OCI-LY3 (cell line): Measurements from ENCODE around the gene RGS6.

Source experiments
- H2AFZ ChIP-seq: fragments of 200-600, 300-600 bp; shearing (Covaris generic); 2 replicates; pipeline ENCODE4 v1.6.0; 2014; ENCODE audit warnings: antibody characterized with exemption, low read depth, low read length
- H3K27ac ChIP-seq: fragments of 200-600, 300-600 bp; sonication (generic); 2 replicates; pipeline ENCODE4 v1.5.1; 2014; ENCODE audit warnings: mild to moderate bottlenecking, low read length, moderate library complexity, mixed read lengths
- H3K27me3 ChIP-seq: fragments of 200-600, 300-600 bp; sonication (generic); 2 replicates; pipeline ENCODE4 v1.6.1; 2014; ENCODE audit warnings: low read depth, low read length, mixed read lengths
- H3K36me3 ChIP-seq: fragments of 200-600, 300-600 bp; sonication (generic); replicated peaks from 2 replicates; pipeline ENCODE3; 2014; ENCODE audit warnings: low read depth, low read length, mixed read lengths
- H3K4me1 ChIP-seq: fragments of 300-600, 200-600 bp; sonication (generic); 2 replicates; pipeline ENCODE4 v1.6.1; 2014; ENCODE audit warnings: low read length, mixed read lengths
- H3K4me2 ChIP-seq: fragments of 200-600, 300-600 bp; sonication (generic); 2 replicates; pipeline ENCODE4 v1.6.1; 2014; ENCODE audit warnings: low read length, mixed read lengths
- H3K4me3 ChIP-seq: fragments of 300-600, 200-600 bp; sonication (generic); 2 replicates; pipeline ENCODE4 v1.5.1; 2014; ENCODE audit warnings: antibody characterized with exemption, mild to moderate bottlenecking, low read length, moderate library complexity
- H3K79me2 ChIP-seq: fragments of 300-600, 200-600 bp; shearing (Covaris generic); 2 replicates; pipeline ENCODE4 v1.6.1; 2014; ENCODE audit warnings: mild to moderate bottlenecking, low read length, mixed read lengths
- H3K9ac ChIP-seq: fragments of 300-600, 200-600 bp; shearing (Covaris generic); 2 replicates; pipeline ENCODE4 v1.6.0; 2014; ENCODE audit warnings: mild to moderate bottlenecking, low read length, moderate library complexity
- H3K9me3 ChIP-seq: fragments of 200-600, 300-600 bp; shearing (Covaris generic); 2 replicates; pipeline ENCODE4 v1.6.1; 2014; ENCODE audit warnings: low read length, mixed read lengths; ENCODE audit not compliant: insufficient read depth
- H4K20me1 ChIP-seq: fragments of 200-600, 300-600 bp; sonication (generic); 2 replicates; pipeline ENCODE4 v1.6.1; 2016; ENCODE audit warnings: low read length, mixed read lengths; ENCODE audit not compliant: insufficient read depth
- CTCF ChIP-seq: fragments of 200-600, 300-600 bp; sonication (generic); IDR thresholded peaks from 2 replicates; pipeline ENCODE4 v1.5.1; 2014; ENCODE audit warnings: antibody characterized with exemption, low read length, low read depth
- EZH2phosphoT487 ChIP-seq: fragments of 200-600 bp; shearing (Covaris generic); IDR thresholded peaks from 2 replicates; pipeline ENCODE4 v1.6.1; 2018; ENCODE audit warnings: antibody characterized with exemption, mixed run types, low read depth

Gene RGS6

DNA sequence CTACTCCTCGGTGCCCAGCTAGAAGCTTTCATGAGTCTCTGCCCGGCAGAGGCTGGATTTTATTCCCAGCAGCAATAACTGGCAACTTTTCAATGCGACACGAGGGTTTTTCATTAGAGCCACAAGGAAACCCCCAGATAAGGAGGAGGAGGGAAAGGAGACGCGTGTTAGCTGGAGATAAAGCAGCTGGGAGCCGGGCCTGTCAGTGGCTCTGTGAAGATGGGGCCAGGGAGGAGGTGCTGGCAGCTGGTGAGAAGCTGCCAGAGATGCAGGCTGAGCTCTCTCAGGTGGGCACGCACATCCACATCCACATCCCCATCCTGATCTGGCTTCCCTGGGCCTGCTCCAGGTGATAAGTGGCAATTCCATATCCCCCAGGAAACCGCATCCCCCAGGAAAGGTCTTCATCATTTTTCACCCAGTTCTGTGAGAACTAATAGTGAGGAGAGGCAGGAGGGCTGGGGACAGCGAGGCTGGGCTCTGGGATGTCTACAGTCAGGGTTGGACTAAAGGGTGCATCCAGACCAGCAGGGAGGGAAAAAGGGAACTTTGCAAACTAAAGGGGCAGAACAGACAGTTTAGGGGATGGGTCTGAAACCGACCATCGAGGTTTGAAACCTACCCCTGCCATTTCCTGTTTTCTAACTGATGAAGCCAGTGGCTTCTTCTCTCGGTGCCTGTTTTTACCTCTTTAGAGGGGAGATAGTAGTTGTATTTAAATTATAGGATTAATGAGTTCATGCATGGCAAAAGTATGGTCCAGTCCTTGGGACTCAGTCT lies 548.4 kb downstream of the RGS6 start:
- Histone ChIP-seq H4K20me1 (peaks cover 14% of the 10 kb centered on the region; the same call in 1 of the 2 replicates), H3K27me3 (peaks cover 88% of the 10 kb centered on the region), H3K4me2 (peak overlapping the region; percentile 37), H3K27ac (no peak overlapping the region), H3K9me3 (no peaks in the 10 kb centered on the region), H3K36me3 (no peaks in the 10 kb centered on the region), H3K4me1 (peaks cover 21% of the 10 kb centered on the region), H3K79me2 (no peaks in the 10 kb centered on the region), H2AFZ (no peak overlapping the region), H3K4me3 (no peak overlapping the region), H3K9ac (no peak overlapping the region)
- TF ChIP-seq EZH2phosphoT487 (no peak), CTCF (no peak)

- no peak overlapping the region for H3K4me3 ChIP-seq
- H3K27ac ChIP-seq: no peak overlapping the region
- H4K20me1 ChIP-seq: peaks cover 5% of the 10 kb centered on the region; the same call in 1 of the 2 replicates
- H3K9me3 ChIP-seq: 0 out of 2 replicates have a peak, but pooled peaks cover 4% of the 10 kb centered on the region
- peaks cover 7% of the 10 kb centered on the region for H3K4me1 ChIP-seq
- H3K36me3 ChIP-seq: no peaks in the 10 kb centered on the region
- no peaks in the 10 kb centered on the region for H3K79me2 ChIP-seq
- no peak overlapping the region for H2AFZ ChIP-seq
- peaks cover 78% of the 10 kb centered on the region for H3K27me3 ChIP-seq
- H3K4me2 ChIP-seq: no peak overlapping the region
- TF ChIP-seq EZH2phosphoT487: no peak
- TF ChIP-seq CTCF: no peak
- H3K9ac ChIP-seq: no peak overlapping the region
Measured at GRCh38 chr14:72483311-72483710, 551.1 kb downstream of the RGS6 start.

GRCh38 chr14:72485695-72486094 lies 553.5 kb downstream of the RGS6 start:
- H3K4me1 ChIP-seq: peaks cover 6% of the 10 kb centered on the region

GRCh38 chr14:72488514-72488913 lies 556.3 kb downstream of the RGS6 start:
- TF ChIP-seq CTCF (no peak), EZH2phosphoT487 (no peak)
- no peaks in the 10 kb centered on the region for H3K4me1 ChIP-seq

More at GRCh38 chr14:72485695-72486094, 553.5 kb downstream of the RGS6 start:
- H3K9ac ChIP-seq: no peak overlapping the region
- H3K9me3 ChIP-seq: peaks cover 11% of the 10 kb centered on the region
- peaks cover 72% of the 10 kb centered on the region for H3K27me3 ChIP-seq
- no peaks in the 10 kb centered on the region for H4K20me1 ChIP-seq
- H3K4me2 ChIP-seq: no peak overlapping the region
- H3K27ac ChIP-seq: no peak overlapping the region
- no peak overlapping the region for H2AFZ ChIP-seq
- TF ChIP-seq CTCF: no peak
- H3K79me2 ChIP-seq: no peaks in the 10 kb centered on the region
- H3K4me3 ChIP-seq: no peak overlapping the region
- no peaks in the 10 kb centered on the region for H3K36me3 ChIP-seq

More at GRCh38 chr14:72488514-72488913, 556.3 kb downstream of the RGS6 start:
- no peaks in the 10 kb centered on the region for H3K79me2 ChIP-seq
- H2AFZ ChIP-seq: no peak overlapping the region
- H3K9ac ChIP-seq: no peak overlapping the region
- H3K4me2 ChIP-seq: no peak overlapping the region
- H3K4me3 ChIP-seq: no peak overlapping the region
- H3K27ac ChIP-seq: no peak overlapping the region
- H4K20me1 ChIP-seq: no peaks in the 10 kb centered on the region
- H3K27me3 ChIP-seq: peaks cover 52% of the 10 kb centered on the region
- peaks cover 11% of the 10 kb centered on the region for H3K9me3 ChIP-seq
- H3K36me3 ChIP-seq: no peaks in the 10 kb centered on the region
